Tongue (tissue), 3 donors: ENCODE data around the gene HOXA7. TPM values are rescaled to one million over a fixed set of nuclear protein-coding genes. Genes with fewer than 3 reads are reported as not detected.

ENCODE experiments used
- DNase-seq: peaks from one replicate; pipeline ENCODE4 v3.0.0-alpha.2; 2015
- small RNA-seq: library from RNA; depleted of rRNA; stranded (forward); fragments of <200 nt; gene quantifications from one replicate; pipeline ENCODE3, GENCODE V24; 2014; ENCODE audit warnings: low replicate concordance
- total RNA-seq: library from RNA; depleted of rRNA; stranded (reverse); fragments of >200 nt; gene quantifications from one replicate; pipeline ENCODE4 v1.2.3, GENCODE V29; 2014

Gene HOXA7
- total RNA-seq, 1 donor from 2014 or later = not detected

DNA sequence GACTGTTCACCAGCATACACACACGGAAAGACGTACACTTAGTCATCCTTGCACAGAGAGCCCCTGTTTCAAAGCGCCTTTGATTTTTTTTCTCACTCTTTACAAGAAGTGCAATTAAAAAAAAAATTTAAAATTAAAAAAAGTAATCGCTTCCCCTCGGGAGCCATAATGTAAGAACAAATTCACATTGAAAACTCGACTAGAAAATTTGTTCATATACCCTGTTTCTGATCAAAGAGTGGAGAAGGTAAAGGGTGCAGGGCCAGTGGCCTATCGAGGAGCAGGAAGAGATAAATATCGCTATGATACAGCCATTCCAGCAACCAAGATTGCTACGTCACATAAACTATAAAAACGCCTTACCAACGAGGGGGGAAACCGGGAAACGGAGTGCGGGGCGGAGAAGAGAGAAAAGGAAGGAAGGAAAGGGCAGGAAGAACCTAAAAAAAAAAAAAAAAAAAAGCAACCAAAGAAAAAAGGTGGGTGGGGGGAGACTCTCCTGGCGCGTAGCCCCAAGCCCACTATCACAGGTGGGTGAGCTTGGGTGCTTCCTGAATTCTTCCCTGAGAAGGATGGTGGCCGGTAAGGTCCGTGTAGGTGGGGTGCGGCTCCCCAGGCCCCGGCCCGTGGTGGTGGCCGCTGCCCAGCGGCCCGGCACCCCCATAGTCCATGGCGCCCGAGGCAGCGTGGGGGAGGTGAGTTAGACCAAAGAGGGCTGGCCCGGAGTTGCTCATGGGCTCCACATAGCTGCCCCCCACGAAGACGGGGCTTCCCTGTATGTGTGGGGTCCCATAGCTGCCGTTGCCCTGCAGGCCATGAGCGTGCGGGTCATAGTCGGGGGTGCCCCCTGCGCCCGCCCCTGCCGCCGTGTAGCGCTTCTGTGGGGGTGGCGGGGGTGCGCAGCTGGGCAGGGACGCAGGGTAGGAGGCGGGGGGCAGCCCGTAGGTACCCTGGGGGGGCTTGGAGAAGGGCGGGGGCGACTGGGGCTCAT, 48.8 kb downstream of the HOXA7 start:
- DNase-seq = no peak

DNA sequence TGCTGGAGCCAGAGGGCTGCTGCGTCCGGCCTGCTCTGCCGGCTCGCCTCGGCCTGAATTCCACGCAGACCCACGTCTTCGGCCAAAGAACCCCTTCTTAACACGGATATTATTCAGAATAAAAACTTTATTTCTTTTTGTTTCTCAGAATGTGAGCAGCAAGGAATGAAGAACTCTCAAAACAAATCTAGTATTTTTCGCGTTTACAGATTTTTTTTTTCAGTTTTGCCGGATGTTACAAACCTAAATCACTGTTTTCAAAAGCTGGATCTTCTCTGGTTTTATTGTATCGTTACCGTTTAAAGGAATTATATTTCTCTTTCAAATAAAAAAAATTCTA, 49.6 kb downstream of the HOXA7 start:
- DNase-seq = no peak

DNA sequence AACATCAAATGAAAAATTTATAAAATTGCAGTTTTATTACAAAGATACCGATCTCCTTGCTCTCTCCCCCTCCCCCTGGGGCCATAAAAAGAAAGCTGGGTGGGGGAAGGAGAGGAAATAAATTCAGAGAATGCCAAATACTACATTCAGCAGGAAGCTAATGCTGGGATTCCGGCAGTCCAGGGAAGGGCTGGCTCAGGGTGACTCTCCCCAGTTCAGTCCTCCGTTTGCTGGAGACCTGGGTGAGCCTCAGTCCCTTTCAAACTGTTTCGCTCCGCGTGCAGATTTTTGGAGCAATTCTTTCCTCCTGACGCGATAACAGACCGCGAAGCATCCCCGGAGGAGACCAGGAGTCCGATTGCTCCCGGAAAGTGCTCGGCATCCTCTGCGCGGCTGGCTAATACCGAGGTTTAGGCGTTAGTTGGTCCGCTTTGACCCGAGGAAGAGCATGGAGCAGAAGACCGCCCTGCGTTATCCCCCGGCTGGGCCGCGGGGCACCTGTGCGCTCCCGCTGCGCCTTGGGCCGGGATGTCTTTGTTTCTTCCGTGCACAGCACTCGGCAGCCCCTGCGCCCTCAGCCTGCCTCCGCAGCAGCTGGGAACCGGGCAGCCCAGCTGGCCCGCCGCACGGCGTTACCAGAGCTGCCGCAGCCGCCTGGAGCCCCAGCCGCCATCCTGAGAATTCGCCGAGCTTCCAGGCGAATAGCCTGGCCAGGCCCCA, 50.1 kb downstream of the HOXA7 start:
- peak; percentile 42 for DNase-seq

DNA sequence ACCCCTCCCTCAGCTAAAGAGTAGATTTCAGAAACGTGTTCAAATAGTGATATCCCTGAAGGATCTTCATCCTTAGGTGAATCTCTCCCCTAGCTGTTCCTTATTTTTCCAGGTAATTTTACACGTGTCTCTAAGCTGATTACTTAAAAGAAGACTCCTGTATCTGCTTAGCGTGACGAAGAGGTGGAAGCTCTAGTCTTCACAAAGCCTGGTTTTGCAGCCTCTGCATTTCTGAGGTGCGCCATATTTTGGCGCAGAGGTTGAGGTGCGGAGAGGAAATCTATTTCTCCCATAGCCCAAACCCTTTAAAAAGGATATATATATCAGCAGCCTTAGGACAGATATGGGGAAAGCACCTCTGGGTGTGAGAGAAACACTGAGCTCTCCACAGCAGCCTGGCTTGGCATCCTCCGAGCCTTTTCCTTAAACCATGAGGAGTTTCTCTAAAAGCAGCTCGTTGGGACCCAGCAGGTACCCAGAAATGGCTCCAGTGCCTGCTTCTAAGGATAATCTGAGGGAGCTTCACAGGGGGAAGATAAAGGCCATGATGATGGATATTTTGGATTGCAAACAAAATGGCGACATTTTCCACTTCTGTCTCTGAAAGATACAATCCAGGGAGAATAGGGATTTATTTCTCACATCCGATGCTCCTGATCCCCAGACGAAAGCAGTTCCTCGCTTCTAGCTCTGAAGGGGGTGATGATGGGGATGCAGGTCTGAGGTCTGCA, 51.0 kb downstream of the HOXA7 start:
- peak; percentile 38 for DNase-seq

DNA sequence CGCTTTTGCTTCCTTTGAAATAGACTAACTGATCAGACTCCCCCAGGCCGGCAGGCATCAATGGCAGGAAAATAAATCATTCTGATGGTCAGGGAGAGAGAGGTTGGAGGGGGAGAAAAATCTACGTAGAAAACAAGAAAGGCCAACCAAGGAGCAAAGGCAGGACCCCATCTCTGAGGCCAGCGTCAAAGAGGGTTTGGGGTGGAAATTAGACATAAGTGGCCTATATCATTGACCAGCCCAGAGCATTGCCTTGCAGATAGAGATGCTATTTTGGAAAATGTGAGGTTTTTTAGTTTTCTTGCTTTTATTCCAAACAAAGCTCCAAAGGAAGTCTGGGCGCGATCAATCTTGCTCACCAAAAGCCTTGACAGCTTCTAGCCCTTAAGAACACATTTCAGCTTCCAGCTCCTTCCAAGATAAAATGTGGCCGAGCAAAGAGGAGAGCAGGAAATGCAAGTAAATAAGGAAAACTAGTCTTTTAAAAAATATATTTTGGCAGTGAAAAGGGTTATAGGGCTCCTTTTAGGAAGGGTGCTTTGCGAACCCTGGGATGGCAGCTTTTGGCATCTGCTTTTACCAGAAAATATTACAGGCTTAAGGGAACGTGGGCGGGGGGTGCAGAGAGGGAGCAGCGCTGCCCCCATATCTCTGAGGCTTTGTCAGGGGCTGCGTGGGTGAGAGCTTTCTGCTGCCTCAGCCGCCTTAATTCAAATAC, 52.0 kb downstream of the HOXA7 start:
- no peak for DNase-seq

Small RNAs within 50 kb of the gene (small RNA-seq; reads per million reads assigned to genes)
- gene AC004080.5 = not detected
- gene RF02140 = not detected
- not detected for gene RF02141

Other genes starting within 250 kb of the HOXA7 start
- gene HOXA1, start 60.7 kb downstream of the HOXA7 start, total RNA-seq = not detected
- gene HOXA2, start 54.0 kb downstream of the HOXA7 start, total RNA-seq = not detected
- not detected for gene HOXA4, start 25.9 kb downstream of the HOXA7 start, total RNA-seq
- 0.21 TPM for gene HOXA5, start 13.0 kb downstream of the HOXA7 start, total RNA-seq
- gene HOXA6, start 8.9 kb downstream of the HOXA7 start, total RNA-seq = not detected
- 2.4 TPM for gene HOXA3, start 4.1 kb downstream of the HOXA7 start, total RNA-seq
- gene HOXA9, start 8.9 kb upstream of the HOXA7 start, total RNA-seq = not detected
- gene HOXA10, start 17.6 kb upstream of the HOXA7 start, total RNA-seq = not detected
- gene HOXA11, start 28.6 kb upstream of the HOXA7 start, total RNA-seq = not detected
- gene HOXA13, start 43.4 kb upstream of the HOXA7 start, total RNA-seq = not detected
- gene EVX1, start 86.1 kb upstream of the HOXA7 start, total RNA-seq = not detected